GM10266 (cell line): ENCODE data around the gene SFXN3.

Experiments
- DNase-seq: peaks from one replicate; pipeline ENCODE4 v3.0.0; 2012; ENCODE audit errors: extremely low spot score
- TF ChIP-seq, protein P1 (sequence below): IDR thresholded peaks from 2 replicates; pipeline ENCODE4 v1.5.1; 2012; ENCODE audit warnings: mild to moderate bottlenecking, low read depth; ENCODE audit not compliant: control insufficient read depth, insufficient read depth; ENCODE audit errors: missing control alignments

Gene SFXN3

DNA sequence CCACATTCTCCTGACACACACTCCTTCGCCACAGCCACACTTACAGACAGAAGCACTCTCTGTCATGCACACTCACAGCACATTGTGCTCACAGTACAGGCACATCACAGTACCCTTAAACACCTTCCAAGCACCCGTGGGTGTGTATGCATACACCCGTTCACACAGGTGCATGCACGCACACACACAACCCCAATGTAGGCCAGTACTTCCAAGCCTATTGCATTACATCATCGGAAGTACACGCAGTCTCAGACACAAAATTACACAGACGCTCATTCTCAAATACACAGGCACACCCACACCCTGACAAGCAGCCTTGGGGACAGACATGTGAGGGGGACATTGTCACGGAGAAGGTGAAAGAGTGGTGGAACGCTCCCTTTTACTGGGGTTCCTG, 41.9 kb downstream of the SFXN3 start:
- TF ChIP-seq, protein P1, sequence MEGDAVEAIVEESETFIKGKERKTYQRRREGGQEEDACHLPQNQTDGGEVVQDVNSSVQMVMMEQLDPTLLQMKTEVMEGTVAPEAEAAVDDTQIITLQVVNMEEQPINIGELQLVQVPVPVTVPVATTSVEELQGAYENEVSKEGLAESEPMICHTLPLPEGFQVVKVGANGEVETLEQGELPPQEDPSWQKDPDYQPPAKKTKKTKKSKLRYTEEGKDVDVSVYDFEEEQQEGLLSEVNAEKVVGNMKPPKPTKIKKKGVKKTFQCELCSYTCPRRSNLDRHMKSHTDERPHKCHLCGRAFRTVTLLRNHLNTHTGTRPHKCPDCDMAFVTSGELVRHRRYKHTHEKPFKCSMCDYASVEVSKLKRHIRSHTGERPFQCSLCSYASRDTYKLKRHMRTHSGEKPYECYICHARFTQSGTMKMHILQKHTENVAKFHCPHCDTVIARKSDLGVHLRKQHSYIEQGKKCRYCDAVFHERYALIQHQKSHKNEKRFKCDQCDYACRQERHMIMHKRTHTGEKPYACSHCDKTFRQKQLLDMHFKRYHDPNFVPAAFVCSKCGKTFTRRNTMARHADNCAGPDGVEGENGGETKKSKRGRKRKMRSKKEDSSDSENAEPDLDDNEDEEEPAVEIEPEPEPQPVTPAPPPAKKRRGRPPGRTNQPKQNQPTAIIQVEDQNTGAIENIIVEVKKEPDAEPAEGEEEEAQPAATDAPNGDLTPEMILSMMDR: no peak
- DNase-seq: no peak

- DNase-seq: no peak
- TF ChIP-seq, protein P1: no peak
These were observed 42.6 kb downstream of the SFXN3 start for GRCh38 chr10:101073631-101074030.

- DNase-seq: no peak
- TF ChIP-seq, protein P1: no peak
These were observed 44.7 kb downstream of the SFXN3 start for GRCh38 chr10:101075775-101076174.

- TF ChIP-seq, protein P1: no peak
- DNase-seq: no peak
These were observed 45.6 kb downstream of the SFXN3 start for GRCh38 chr10:101076630-101077029.

GRCh38 chr10:101079874-101080273, 48.8 kb downstream of the SFXN3 start:
- no peak for DNase-seq
- TF ChIP-seq, protein P1: no peak

- no peak for DNase-seq
- TF ChIP-seq, protein P1: no peak
These were observed 50.2 kb downstream of the SFXN3 start for GRCh38 chr10:101080933-101081931.

- DNase-seq: no peak
- TF ChIP-seq, protein P1: no peak
These were observed 54.8 kb downstream of the SFXN3 start for GRCh38 chr10:101085846-101086245.
